ENCODE measurements around the gene TMEM14C.

- TF ChIP-seq POLR2A (IDR thresholded peaks at IDR 0.05; ENCODE audit: low read depth, low read length) (no peak), MAX (IDR thresholded peaks at IDR 0.05; ENCODE audit: insufficient read depth, insufficient read length) (no peak)
Observed at GRCh38 chr6:10778230-10778629, 55.4 kb downstream of the TMEM14C start.

Measured in endothelial cell of umbilical vein (primary cell).